ENCODE measurements around the gene PBX1.
A peak's percentile ranks its signal among the peaks of the same experiment; 100 is the strongest.
"Not testable (repeated sequence)": the region's sequence is repeated elsewhere in the genome, so short reads cannot be mapped to it uniquely, and the experiment has no call there.

The PBX1 gene

DNA sequence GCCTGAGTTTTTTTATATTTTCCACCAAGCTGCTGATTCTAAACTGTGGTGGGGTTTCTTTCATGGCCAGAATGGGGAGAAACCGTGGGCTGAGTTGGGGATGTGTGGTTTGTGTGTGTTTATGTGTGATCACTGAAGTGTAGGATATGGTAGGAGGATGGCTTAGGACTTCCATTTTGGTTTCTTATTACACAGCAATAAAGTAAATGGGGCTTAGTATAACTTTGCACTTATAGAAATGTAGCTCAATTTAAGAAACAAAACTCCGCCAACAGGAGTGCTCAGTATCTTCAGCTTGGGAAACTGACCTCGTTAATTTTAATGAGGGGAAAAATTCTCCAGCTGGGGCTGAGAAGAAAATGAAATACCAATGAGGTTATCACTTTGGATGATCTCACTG lies 77.8 kb downstream of the PBX1 start:
- DNase-seq (ENCODE audit: insufficient read length, low spot score) (no peak), FAIRE-seq (no peak)

DNA sequence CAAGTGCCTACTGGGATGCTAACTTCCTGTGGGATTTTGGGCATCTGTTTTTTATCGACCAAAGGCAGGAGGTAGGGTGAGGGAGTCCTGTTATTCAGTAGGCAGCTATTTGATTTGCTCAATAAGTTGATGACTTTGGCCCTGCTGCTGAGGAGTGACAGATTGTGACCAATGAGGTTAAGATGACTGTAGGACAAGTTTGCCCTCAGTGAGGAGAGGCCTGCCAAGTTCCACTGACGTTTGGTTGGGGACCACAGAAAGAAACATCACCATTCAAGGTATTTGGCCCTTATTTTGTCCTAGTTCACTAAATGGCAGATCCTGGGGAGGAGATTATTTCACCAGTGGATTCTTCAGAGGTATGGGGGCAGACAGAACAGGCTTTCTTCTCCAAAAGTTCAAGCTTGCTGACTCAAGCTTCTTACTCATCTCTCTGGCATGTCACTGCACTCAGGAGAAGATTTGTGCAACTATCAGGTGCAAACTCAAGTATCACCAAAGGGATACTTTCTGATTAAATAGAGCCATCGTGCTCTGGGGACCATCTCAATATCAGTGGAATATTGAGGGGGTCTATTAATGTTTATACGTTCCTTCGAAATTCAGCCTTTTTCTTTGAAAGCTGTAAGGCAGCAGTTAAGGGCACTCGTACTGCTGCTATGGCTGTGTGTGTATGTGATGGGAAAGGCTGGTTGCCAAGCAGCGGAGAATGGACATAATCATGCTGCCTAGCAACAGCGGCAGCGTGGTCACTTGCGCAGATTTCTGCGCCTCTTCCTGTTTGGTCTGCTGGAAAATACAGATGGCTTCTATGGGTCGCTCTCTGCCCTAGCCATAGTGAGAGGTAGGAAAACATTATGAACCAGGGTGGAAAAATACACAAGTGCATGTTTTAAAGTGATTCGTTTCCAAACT lies 78.7 kb downstream of the PBX1 start:
- peak; percentile 21 for DNase-seq (ENCODE audit: insufficient read length, low spot score)
- no peak for FAIRE-seq

DNA sequence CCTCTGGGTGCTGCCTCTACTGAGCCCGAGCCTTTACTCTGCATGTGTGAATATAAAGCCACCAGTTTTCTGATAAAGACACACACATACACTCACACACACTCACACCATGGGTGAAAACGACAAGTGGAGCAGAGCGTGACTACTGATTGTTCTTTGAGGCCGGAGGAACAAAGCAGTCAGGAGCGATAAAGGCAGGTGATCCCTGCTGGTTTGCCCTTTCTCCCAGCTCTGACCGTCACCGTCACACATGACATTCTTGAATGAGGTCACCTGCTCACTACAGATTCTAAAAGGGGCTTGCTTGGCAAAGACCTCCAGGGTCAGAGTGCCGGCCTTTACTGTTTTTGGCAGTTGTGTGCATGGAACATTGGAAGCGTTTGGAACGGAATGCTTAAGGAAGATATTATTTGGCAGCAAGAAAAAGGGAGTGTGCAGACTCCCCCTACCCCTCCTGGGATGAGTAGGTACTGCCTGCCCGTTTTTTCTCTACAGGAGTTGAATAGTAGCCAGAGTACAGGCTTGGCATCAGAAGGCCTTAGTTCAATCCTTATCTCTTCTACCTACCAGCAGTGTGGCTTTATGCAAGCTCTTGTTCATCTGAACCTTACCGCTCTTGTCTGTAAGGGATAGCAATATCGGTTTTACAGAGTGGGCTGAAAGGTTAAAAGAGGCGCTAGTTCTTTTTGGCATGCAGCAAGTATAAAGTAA lies 79.7 kb downstream of the PBX1 start:
- FAIRE-seq = no peak
- DNase-seq (ENCODE audit: insufficient read length, low spot score) = no peak

DNA sequence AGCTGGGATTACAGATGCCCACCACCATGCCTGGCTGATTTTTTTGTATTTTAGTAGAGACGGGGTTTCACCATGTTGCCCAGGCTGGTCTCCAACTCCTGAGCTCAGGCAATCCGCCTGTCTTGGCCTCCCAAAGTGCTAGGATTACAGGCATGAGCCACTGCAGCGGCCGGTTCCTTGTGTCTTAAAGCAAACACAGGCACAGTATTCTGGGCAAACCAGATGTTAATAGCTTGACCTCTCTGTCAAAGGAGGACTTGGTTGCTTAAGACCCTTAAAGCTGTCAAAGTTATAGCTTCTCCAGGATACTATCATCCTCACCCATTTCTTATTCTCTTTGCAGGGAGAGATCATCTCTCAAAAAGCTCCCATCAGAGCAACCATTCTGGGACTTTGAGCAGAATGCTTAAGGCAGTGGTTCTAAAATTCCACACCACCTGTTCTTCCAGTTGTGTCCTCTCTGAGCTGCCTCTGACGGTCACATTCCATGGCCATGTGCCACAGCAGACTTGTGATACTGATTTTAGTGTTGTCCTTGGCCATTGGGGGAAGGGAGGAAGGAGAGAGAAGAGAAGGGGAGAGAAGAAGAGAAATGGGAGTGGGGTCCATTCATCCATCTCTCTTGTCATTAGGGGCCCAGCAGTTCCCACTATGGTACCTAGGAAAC lies 81.8 kb downstream of the PBX1 start:
- FAIRE-seq (no peak), DNase-seq (ENCODE audit: insufficient read length, low spot score) (no peak)

DNA sequence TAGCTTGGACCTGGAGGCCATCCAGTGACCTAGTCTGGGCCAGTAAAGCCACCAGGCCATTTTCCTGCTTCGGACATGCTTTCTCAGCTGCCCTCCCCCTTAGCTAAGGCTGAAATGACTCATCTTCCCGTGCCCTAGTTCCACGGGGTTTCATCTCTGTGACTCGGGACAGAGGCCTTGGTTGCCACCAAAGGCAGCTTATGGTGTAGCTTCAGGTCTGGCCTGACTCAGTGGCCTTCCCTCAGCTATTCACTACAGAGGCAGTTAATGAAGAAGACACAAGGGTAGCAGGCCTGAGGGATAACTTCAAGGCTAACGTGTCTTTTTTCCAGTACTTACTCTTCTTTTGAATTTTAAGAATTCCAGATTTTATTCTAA lies 82.4 kb downstream of the PBX1 start:
- no peak for FAIRE-seq
- DNase-seq (ENCODE audit: insufficient read length, low spot score) = no peak

DNA sequence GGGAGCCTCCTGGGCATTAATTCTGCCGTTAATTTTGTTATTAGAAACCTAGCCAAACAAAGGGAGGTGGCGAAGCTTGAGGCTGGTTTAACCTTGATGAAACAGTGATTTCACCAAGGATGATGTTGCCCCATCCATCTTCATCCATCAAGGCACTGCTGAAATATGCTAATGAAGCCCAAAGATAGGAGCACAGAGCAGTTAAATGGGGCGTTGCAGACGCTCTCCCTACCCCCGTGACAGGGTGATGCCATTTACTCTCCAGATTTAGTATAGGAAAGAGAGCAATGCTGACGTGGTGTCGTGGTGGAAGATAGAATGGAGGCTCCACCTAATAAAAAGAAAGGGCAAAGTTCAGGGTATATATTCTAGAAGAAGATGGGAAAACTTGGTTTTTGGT lies 84.0 kb downstream of the PBX1 start:
- FAIRE-seq = no peak
- DNase-seq (ENCODE audit: insufficient read length, low spot score) = no peak

DNA sequence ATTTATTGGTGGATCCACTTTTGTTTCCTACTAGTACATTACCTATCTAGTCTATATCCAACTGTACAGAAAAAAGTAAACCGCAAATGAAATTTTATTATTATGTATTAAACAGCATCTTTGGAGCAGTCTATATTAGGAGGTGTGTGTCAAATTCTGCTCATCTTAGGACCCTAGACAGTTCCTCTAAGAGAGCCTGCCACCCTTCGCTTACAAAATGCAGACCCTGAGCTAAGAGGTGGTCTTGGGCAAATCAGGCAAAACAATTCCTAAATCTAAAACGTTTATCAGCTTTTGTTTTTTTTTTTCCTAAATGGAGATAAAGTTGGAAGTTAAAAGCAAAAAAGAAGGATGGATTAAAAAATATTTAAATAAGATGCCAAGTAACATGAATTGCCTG lies 85.3 kb downstream of the PBX1 start:
- FAIRE-seq = no peak
- DNase-seq (ENCODE audit: insufficient read length, low spot score) = no peak

DNA sequence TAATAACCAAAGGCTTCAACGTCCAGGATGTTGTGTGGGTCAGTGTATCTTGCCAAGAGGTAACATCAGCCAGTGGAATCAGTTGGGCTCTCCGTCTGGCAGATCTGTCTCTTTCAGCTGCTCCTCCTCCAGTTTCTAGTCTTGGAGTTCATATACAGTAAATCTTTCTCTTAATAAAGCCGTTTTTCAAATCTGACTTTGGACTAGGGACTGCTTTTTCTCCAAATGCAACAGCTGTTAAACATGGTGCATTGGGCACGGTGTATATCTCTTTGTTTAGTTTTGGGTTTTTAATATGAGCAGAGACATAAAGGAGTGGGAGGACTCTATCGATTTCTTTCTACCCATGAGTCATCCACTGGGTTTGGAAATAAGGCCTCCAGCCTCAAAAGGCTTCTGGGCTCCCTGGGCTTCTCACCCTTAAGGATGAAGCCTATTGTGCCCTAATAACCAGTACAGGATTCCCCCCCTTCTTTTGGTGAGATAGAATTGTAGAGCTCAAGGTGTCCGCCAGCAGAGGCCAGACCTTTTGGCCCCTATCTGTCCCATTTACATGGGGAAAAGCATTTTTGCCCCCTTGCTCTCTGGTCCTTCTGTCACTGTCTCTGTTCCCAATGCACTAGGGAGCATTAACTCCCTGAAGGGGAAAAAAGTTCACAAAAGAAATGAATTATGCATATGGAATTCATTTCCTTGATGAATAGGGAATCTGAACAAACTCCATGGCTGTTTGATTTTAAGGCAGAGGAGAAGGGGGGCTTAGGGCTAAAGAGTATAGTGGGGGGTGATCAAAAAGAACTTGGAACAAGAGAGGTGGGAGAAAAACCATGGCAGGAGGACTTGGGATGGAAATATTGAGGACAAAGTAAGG lies 86.0 kb downstream of the PBX1 start:
- FAIRE-seq = no peak
- peak; percentile 5 for DNase-seq (ENCODE audit: insufficient read length, low spot score)

DNA sequence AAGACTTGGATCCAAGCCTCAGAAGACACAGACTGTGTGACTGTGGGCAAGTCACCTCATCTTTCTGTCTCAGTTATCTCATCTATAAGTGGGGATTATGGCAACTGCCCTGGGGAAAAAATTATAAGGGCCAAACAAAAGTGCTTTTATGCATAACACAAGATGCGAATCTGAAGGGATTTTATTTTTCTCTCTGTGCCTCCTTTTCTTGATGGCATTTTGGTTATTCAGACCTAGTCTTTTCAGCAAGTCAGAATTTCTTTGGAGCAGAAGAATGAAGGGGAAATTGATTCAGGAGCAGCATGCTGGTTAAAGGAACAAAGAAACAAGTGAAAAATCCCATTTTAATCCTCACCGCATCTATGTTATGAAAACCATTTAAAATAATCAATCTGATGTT lies 86.9 kb downstream of the PBX1 start:
- DNase-seq (ENCODE audit: insufficient read length, low spot score) (no peak), FAIRE-seq (no peak)

DNA sequence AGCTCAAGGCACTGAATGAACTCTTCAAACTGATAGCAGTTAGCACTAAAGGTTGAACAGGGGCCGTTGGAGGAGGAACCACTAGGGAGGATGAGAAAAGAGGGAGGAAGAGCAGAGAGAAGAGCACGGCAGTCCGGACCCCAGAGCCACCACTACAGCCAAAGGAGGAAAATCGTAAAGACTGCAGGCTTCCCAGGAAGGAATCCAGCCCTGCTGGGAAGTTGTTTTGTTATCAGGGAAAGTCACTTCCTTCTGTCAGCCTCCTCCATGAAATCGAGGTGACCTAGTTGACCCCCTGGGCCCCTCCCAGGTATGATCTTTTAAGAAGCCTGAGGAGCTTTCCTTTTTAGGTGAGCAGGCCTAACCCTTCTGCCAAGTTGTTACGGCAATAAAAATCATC lies 88.2 kb downstream of the PBX1 start:
- DNase-seq (ENCODE audit: insufficient read length, low spot score) (no peak), FAIRE-seq (no peak)

DNA sequence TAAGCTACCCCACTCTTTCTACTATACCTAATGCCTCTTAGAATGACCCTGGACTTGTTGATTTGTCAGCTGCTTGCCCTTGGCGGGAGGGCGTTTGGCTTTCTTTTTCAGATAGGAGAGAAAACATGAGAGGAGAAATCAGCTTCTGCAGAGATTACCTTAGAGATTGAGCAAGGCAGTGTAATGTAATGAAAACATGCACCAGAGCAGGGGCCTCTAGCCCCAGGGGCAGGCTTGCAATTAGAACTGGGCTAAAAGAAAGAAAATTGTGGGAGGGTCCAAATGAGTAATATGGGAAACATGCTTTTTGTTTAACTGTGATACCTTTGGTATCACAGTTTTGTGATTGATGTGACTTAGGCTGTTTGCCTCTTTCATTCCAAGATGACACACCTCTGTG lies 89.7 kb downstream of the PBX1 start:
- no peak for DNase-seq (ENCODE audit: insufficient read length, low spot score)
- no peak for FAIRE-seq

DNA sequence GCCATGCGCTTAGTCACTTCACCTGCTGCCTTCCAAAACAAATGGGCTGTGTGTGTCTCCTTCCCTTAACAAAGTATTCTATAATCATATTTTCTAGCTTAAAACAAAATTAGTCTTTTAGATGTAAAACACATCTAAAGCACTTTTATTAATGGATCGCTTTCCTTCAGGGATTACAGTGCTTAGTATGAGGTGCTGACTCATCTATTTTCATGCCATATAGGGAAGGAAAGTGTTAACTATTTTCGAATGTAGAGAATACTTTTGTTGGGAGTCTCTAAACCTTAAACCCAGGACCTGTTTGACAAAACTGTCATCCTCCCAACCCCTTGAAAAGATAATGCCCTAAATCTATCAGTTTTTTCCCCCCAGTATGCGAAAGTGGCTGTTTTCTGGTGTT lies 90.2 kb downstream of the PBX1 start:
- DNase-seq (ENCODE audit: insufficient read length, low spot score) (no peak), FAIRE-seq (no peak)

DNA sequence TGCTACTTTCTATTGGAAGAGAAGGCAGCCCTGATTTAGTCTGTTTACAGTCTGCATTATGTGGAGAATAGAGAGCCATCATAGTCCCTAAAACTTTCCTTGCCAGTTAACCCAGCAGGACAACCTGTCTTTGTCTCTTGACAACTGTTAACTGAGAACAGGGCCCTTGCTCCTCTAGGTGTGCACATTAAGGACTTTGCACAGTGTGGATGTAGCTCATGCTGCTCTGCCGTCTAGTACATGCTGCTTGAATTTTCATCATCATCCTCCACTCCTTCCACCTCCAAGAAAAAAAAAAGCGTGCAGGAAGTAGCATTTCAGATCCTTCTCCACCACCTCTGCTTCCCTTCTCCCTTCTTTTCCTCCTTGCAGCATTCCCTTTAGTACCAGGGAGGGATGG lies 91.5 kb downstream of the PBX1 start:
- DNase-seq (ENCODE audit: insufficient read length, low spot score) = no peak
- no peak for FAIRE-seq

DNA sequence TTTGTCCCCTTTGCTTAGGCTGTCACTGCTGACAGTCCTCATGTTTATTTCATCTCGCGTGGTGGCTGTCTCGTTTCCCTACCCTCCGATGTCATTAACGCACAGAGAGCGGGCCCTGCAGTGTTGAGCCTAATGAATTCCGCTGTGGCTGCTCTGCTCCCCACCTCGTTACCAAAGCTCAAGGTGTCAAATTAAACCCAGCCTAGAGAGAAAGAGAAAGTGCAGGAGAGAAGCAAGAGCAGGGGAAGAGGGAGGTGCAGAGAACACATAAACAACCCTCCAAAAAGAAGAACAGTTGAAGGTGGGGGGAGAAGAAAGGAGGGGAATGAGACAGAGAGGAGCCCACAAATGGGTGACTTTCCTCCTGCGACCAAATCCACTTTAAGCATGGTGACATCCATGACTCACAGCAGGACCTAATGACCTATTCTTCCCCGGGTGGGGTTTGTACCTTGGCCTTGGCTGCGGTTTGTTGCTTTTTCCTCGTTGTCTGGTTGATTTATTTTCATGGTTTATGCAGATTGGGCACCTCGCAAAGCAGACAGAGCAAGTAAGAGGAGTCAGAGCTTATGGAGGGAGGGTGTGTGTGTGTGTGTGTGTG lies 92.5 kb downstream of the PBX1 start:
- FAIRE-seq = no peak

DNA sequence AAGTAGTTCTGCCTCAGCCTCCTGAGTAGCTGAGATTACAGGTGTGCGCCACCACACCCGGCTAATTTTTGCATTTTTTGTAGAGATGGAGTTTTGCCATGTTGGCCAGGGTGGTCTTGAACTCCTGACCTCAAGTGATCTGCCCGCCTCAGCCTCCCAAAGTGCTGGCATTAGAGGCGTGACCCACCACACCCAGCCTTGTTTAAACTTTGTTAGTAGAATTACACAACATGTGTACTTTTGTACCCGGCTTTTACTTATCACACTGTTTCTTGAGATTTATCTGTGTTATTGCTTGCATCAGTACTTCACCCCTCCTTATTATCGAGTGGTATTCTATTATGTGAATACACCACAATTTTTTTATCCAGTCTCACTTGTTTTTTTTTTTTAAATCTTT lies 94.0 kb downstream of the PBX1 start:
- FAIRE-seq; DNase-seq (ENCODE audit: insufficient read length, low spot score): not testable (repeated sequence)

More for the DNA sequence above, 92.5 kb downstream of the PBX1 start:
- DNase-seq (ENCODE audit: insufficient read length, low spot score) = peak; percentile 7

DNA sequence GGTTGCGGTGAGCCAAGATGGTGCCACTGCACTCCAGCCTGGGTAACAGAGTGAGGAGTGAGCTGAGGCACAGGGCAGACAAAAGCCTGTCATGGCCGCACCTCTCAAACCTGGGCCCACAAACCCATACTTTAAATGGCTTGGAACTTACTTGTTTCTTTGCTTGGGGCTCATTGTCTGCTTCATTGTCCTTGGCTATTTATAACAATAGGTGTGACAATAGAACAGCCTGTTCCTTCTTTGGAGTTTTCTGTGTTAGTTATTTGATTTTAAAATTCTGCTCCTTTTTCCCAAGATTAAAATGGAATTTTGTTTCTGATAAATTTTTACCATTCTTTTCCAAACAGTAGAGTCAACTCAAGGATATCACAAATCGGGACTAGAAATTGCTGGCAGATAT lies 94.7 kb downstream of the PBX1 start:
- DNase-seq (ENCODE audit: insufficient read length, low spot score) (no peak), FAIRE-seq (no peak)

DNA sequence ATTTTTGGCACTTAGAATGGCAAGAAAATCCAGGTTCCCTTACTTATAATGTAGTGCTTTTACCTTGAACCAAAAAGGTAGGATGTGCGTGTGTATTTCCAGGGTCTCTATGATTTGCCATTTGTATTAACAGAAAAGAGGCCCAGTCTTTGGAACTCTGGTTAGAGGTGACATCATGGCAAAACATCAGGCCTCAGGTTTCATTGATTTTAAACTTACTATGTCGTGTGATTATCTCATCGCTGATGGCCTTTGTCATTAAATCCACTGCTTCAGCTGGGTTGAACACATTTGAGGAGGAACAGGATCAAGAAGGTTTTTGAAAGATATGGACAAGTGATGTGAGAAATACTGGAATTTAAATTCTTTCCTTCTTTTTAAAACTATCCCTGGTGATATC lies 95.2 kb downstream of the PBX1 start:
- FAIRE-seq = no peak
- no peak for DNase-seq (ENCODE audit: insufficient read length, low spot score)

DNA sequence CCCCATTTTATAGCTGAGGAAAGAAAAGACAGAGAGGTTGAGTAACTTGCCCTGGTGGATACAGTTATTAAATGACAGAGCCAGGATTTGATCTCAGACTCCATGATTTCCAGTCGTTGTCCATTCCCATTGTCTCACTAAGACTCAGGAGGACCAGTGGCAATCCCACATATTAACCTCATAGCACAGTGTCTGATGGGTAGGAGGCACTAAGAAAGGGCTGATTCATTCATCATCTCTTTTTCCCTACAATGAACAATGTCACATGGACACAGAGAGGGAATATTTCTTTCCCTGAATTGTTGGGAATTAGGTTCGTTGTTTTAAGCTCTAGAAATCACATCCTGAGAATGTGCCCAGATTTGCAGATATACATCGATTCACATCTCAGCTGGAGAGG lies 99.9 kb downstream of the PBX1 start:
- DNase-seq (ENCODE audit: insufficient read length, low spot score) = no peak
- no peak for FAIRE-seq

DNA sequence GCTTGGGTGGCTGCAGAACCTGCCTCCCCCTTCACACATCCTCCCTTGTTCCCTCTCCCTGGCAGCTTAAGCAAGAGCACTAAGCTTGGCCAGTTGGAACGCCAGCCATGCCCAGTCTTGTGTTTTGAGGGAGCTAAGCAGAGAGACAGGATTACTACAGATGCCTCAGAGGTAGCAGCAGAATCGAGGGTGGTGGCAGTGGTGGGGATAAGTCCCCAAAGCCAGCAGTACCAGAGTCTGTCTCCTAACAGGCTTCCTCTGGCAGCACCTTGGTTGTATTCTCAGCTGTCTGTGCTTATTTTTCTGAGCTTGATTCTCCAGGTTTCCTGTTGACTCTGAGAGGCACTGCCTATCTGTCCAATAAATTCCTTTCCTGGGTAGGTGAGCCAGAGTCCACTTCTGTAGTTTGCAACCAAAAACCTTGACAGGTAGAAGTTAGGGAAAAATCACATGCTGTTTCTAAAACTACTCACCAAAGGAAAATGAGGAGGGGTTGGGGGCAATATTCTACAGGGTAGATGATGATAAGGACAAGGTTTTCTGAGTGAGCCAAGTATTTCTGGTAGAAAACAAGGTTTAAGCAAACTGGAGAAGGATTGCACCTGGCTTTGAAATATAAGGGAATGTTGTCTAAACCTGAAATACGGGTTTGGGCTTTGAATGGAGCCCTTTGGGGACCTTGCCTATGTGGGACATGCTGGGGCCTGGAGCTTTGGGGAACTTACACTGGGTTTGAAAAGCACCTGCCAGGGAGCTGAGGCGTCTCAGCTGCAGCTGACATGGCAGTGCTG lies 100.8 kb downstream of the PBX1 start:
- no peak for FAIRE-seq
- no peak for DNase-seq (ENCODE audit: insufficient read length, low spot score)

DNA sequence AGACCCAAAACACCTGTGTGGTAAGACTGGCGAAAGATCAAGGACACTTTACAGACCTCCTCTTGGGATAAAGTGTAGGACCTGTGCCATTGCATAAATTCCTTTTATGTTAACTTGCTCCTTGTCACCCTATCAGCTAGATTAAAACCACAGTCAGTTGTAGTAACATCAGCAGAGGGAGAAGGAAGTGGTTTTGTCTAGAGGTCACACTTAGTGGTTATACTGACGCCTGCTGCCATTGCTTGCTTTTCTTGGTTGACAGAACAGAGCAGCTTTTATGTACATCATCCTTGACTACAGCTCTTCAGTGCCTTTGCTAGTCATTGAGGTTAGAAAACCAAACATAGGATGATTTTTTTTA lies 101.4 kb downstream of the PBX1 start:
- no peak for DNase-seq (ENCODE audit: insufficient read length, low spot score)
- no peak for FAIRE-seq
